K562 (cell line): Measurements from ENCODE around the gene MIDN. TPM values are rescaled to one million over a fixed set of nuclear protein-coding genes. Genes with fewer than 3 reads are reported as not detected.
A peak's percentile ranks its signal among the peaks of the same experiment; 100 is the strongest.

Source experiments
- ATAC-seq: fragments of 200-7000 bp; cut with Tn5 transposase; 3 replicates; pipeline ENCODE4 v1.9.1; 2020; ENCODE audit warnings: moderate library complexity
- BruUV-seq: library from RNA; stranded (reverse); fragments of 400-500 nt; replicated peaks from 2 replicates; lab custom pipeline; 2021; lab: Mats Ljungman, UMichigan
- CTCF ChIA-PET: fragments of 300-600 bp; formaldehyde crosslinking; extraction: SDS; loops from one replicate; lab custom pipeline; 2021; ENCODE audit warnings: low intra/inter-chr PET ratio; lab: Yijun Ruan, JAX
- POLR2A ChIA-PET: fragments of 300-600, 350-650 bp; sonication (Branson Sonifier 250); formaldehyde crosslinking; extraction: SDS; loops from one replicate; lab custom pipeline; 2021; ENCODE audit warnings: antibody characterized with exemption, inconsistent platforms; lab: Yijun Ruan, JAX
- DNase-seq, 4 experiments: peaks; one replicate each; pipeline versions ENCODE4 v3.0.0 to v3.0.0-alpha.2; 2011 to 2018; ENCODE audit warnings: low spot score in 3 of 4, mixed read lengths in 3 of 4; ENCODE audit errors: extremely low read depth in 1 of 4
- FAIRE-seq: peaks from 2 replicates; lab custom pipeline; 2011; peaks lifted over from hg19 to GRCh38; lab: Jason Lieb, UNC
- H2AFZ ChIP-seq: 2 replicates; pipeline ENCODE4 v1.6.0; 2011; ENCODE audit warnings: low read depth, low read length, control low read depth, inconsistent platforms
- H3K27ac ChIP-seq: fragments of 200-600 bp; 3 replicates; pipeline ENCODE4 v1.8.0; 2011; ENCODE audit warnings: low read depth, mild to moderate bottlenecking, control low read depth, inconsistent platforms, low read length, moderate library complexity, mixed read lengths; ENCODE audit errors: extremely low read depth
- H3K27me3 ChIP-seq, 2 experiments: fragments of 300-600 bp in 1 of 2; 2 replicates in 1 of 2; 3 replicates in 1 of 2; pipeline versions ENCODE4 v1.6.0 to v1.8.0; 2011; ENCODE audit warnings: inconsistent platforms in 2 of 2, low read length in 2 of 2, mild to moderate bottlenecking in 1 of 2, mixed read lengths in 1 of 2, moderate library complexity in 1 of 2; ENCODE audit not compliant: control insufficient read depth in 2 of 2, insufficient read depth in 2 of 2
- H3K36me3 ChIP-seq: fragments of 300-600 bp; 3 replicates; pipeline ENCODE4 v1.8.0; 2011; ENCODE audit warnings: mild to moderate bottlenecking, low read length, inconsistent platforms; ENCODE audit not compliant: control insufficient read depth, insufficient read depth
- H3K4me1 ChIP-seq, 2 experiments: fragments of 200-600 bp in 1 of 2; replicated peaks in 1 of 2; 2 replicates in 1 of 2; 3 replicates in 1 of 2; pipeline versions ENCODE4 v1.5.1 to v1.8.0; 2011; ENCODE audit warnings: inconsistent platforms in 2 of 2, low read length in 2 of 2, mild to moderate bottlenecking in 1 of 2, mixed read lengths in 1 of 2, moderate library complexity in 1 of 2; ENCODE audit not compliant: control insufficient read depth in 2 of 2, insufficient read depth in 2 of 2
- H3K4me2 ChIP-seq: 2 replicates; pipeline ENCODE4 v1.6.1; 2011; ENCODE audit warnings: low read length, control low read depth, inconsistent platforms, mixed read lengths; ENCODE audit not compliant: insufficient read depth
- H3K4me3 ChIP-seq: fragments of 200-600 bp; sonication (generic), shearing (Covaris generic); 2 replicates; pipeline ENCODE4 v1.5.1; 2016; ENCODE audit warnings: control low read depth, inconsistent platforms
- H3K79me2 ChIP-seq: fragments of 200-600 bp; 3 replicates; pipeline ENCODE4 v1.8.0; 2011; ENCODE audit warnings: low read length, inconsistent platforms; ENCODE audit not compliant: control insufficient read depth, insufficient read depth
- H3K9ac ChIP-seq, 2 experiments: 2 replicates each; pipeline versions ENCODE4 v1.6.0 to v1.6.1; 2011; ENCODE audit warnings: low read depth in 2 of 2, low read length in 2 of 2, control low read depth in 1 of 2, inconsistent platforms in 1 of 2, mild to moderate bottlenecking in 1 of 2, mixed read lengths in 1 of 2; ENCODE audit not compliant: insufficient read depth in 1 of 2
- H3K9me1 ChIP-seq: one replicate; pipeline ENCODE4 v1.6.0; 2011; ENCODE audit warnings: inconsistent platforms, mild to moderate bottlenecking, low read length, moderate library complexity; ENCODE audit not compliant: control insufficient read depth, insufficient read depth
- H3K9me3 ChIP-seq: replicated peaks from 2 replicates; pipeline ENCODE4 v1.5.1; 2011; ENCODE audit warnings: low read depth, low read length, inconsistent platforms; ENCODE audit not compliant: control insufficient read depth, insufficient read depth
- H4K20me1 ChIP-seq: replicated peaks from 2 replicates; pipeline ENCODE4 v1.6.1; 2011; ENCODE audit warnings: low read length, inconsistent platforms, mixed read lengths; ENCODE audit not compliant: control insufficient read depth, insufficient read depth
- COPS2 ChIP-seq: fragments of 450-650 bp; conservative IDR thresholded peaks from 2 replicates; pipeline ENCODE4 v1.6.1; 2016; ENCODE audit warnings: mild to moderate bottlenecking, moderate library complexity
- FIP1L1 ChIP-seq: fragments of 200-400 bp; formaldehyde crosslinking; IDR thresholded peaks from 2 replicates; pipeline ENCODE4 v1.6.1; 2018; ENCODE audit warnings: mild to moderate bottlenecking, low read depth, low read length; ENCODE audit not compliant: poor library complexity, severe bottlenecking
- GABPB1 ChIP-seq: sonication (generic); formaldehyde crosslinking; IDR thresholded peaks from 2 replicates; pipeline ENCODE4 v1.8.0; 2022; ENCODE audit warnings: mild to moderate bottlenecking, missing genetic modification reagents
- MCM5 ChIP-seq: fragments of 450-650 bp; IDR thresholded peaks from 2 replicates; pipeline ENCODE4 v1.6.1; 2016; ENCODE audit warnings: low read depth
- MYC ChIP-seq, 2 experiments: fragments of 250-450 bp in 1 of 2; sonication (Bioruptor Pico) in 1 of 2; IDR thresholded peaks; 2 replicates each; pipeline versions ENCODE4 v1.5.1 to v1.6.1; 2012 to 2021; ENCODE audit warnings: low read depth in 2 of 2, borderline replicate concordance in 1 of 2, improper control_type of control experiment in 1 of 2, low read length in 1 of 2, mild to moderate bottlenecking in 1 of 2, moderate library complexity in 1 of 2
- NFATC3 ChIP-seq: fragments of 450-650 bp; IDR thresholded peaks from 2 replicates; pipeline ENCODE4 v1.6.1; 2017; ENCODE audit warnings: mild to moderate bottlenecking
- PCBP2 ChIP-seq: fragments of 200-400 bp; formaldehyde crosslinking; IDR thresholded peaks from 2 replicates; pipeline ENCODE4 v1.6.1; 2018; ENCODE audit warnings: low read length, low read depth, mild to moderate bottlenecking, moderate library complexity; ENCODE audit not compliant: poor library complexity, severe bottlenecking
- POLR2B ChIP-seq: fragments of 450-650 bp; IDR thresholded peaks from 2 replicates; pipeline ENCODE4 v1.6.1; 2018; ENCODE audit warnings: low read depth; ENCODE audit not compliant: partially characterized antibody
- POLR2G ChIP-seq: fragments of 200-400 bp; formaldehyde crosslinking; IDR thresholded peaks from 2 replicates; pipeline ENCODE4 v1.6.1; 2017; ENCODE audit warnings: low read depth, mild to moderate bottlenecking, antibody characterized with exemption, low read length, moderate library complexity
- RAD51 ChIP-seq: fragments of 450-650 bp; IDR thresholded peaks from 2 replicates; pipeline ENCODE4 v1.7.1; 2016; ENCODE audit warnings: low read depth, mild to moderate bottlenecking, borderline replicate concordance
- RBBP5 ChIP-seq: fragments of 200-600 bp; sonication (generic); IDR thresholded peaks from 2 replicates; pipeline ENCODE4 v1.6.1; 2012; ENCODE audit warnings: borderline replicate concordance, mild to moderate bottlenecking, low read length, control low read depth, inconsistent platforms; ENCODE audit not compliant: insufficient read depth, poor library complexity, severe bottlenecking
- RBFOX2 ChIP-seq: fragments of 200-400 bp; formaldehyde crosslinking; IDR thresholded peaks from 2 replicates; pipeline ENCODE4 v1.6.1; 2017; ENCODE audit warnings: low read depth, mild to moderate bottlenecking, low read length, moderate library complexity
- RBM22 ChIP-seq: fragments of 200-400 bp; formaldehyde crosslinking; IDR thresholded peaks from 2 replicates; pipeline ENCODE4 v1.6.1; 2018; ENCODE audit warnings: low read length, low read depth; ENCODE audit not compliant: poor library complexity, severe bottlenecking
- U2AF1 ChIP-seq: fragments of 200-400 bp; formaldehyde crosslinking; optimal IDR thresholded peaks from 2 replicates; pipeline ENCODE3; 2017; ENCODE audit warnings: mild to moderate bottlenecking, low read depth, low read length, moderate library complexity
- ZFP36 ChIP-seq: fragments of 150-350 bp; IDR thresholded peaks from 2 replicates; pipeline ENCODE4 v1.6.1; 2018; ENCODE audit warnings: low read length, low read depth; ENCODE audit not compliant: partially characterized antibody
- ZFPM2 ChIP-seq: fragments of 250-450 bp; sonication (Bioruptor Pico); IDR thresholded peaks from 2 replicates; pipeline ENCODE4 v1.5.1; 2022; ENCODE audit warnings: mild to moderate bottlenecking
- ZNF232 ChIP-seq: sonication (generic); formaldehyde crosslinking; IDR thresholded peaks from 2 replicates; pipeline ENCODE4 v1.8.0; 2022; ENCODE audit warnings: mild to moderate bottlenecking, missing genetic modification reagents
- WGBS: fragments of 100-300 bp; shearing (Covaris generic); methylation state at CpG from one replicate; pipeline ENCODE4 v1.1.6; 2016; ENCODE audit warnings: low coverage, mixed read lengths; ENCODE audit not compliant: insufficient coverage; ENCODE audit errors: missing lambda C conversion rate; 5-methylcytosine and 5-hydroxymethylcytosine counted together
- in situ Hi-C: fragments of 300-500 bp; cut with MboI; formaldehyde crosslinking; loops from 4 replicates; pipeline ENCODE4 v1.15.0; 2018; ENCODE audit warnings: inconsistent platforms, mixed read lengths
- intact Hi-C: fragments of 100-400 bp; cut with micrococcal nuclease; formaldehyde crosslinking; loops from 2 replicates; pipeline ENCODE4 v1.14.2; 2022
- polyA plus RNA-seq, 8 experiments: library from polyadenylated mRNA; depleted of rRNA in 4 of 8; stranded (reverse) in 5 of 8; unstranded in 3 of 8; fragments of >200 nt; fragmentation: Nextera tagmentation in 2 of 8; fragmentation: Illumina TruSeq in 1 of 8; extraction: Ambion mirVana in 2 of 8; extraction: Trizol in 1 of 8; gene quantifications; 2 replicates each; pipeline versions ENCODE4 v1.2.1 to v1.2.3, GENCODE V29; 2011 to 2014; ENCODE audit warnings: inconsistent platforms in 1 of 8, missing spikeins in 1 of 8
- total RNA-seq, 7 experiments: library from RNA; depleted of rRNA in 6 of 7; stranded (reverse); fragments of >200 nt in 6 of 7; fragmentation: Illumina TruSeq in 2 of 7; extraction: Trizol in 2 of 7; gene quantifications; 2 replicates each; pipeline versions ENCODE4 v1.2.1 to v1.2.3, GENCODE V29; 2011 to 2021; ENCODE audit warnings: low replicate concordance in 1 of 7
- TF ChIP-seq, protein P1 (sequence below): sonication (generic); formaldehyde crosslinking; IDR thresholded peaks from 2 replicates; pipeline ENCODE4 v1.8.1; 2023; ENCODE audit warnings: mild to moderate bottlenecking, missing genetic modification reagents
- TF ChIP-seq, protein P2 (sequence below): fragments of 200-400 bp; formaldehyde crosslinking; IDR thresholded peaks from 2 replicates; pipeline ENCODE4 v1.6.1; 2017; ENCODE audit warnings: mild to moderate bottlenecking, low read depth, low read length, moderate library complexity

MIDN gene
- total and polyA plus RNA-seq, 9 of the 15 experiments (the other 6 are each of a cell fraction or from before 2014, with no cell fraction given): 0.17 to 120 (median 10.1) TPM

DNA sequence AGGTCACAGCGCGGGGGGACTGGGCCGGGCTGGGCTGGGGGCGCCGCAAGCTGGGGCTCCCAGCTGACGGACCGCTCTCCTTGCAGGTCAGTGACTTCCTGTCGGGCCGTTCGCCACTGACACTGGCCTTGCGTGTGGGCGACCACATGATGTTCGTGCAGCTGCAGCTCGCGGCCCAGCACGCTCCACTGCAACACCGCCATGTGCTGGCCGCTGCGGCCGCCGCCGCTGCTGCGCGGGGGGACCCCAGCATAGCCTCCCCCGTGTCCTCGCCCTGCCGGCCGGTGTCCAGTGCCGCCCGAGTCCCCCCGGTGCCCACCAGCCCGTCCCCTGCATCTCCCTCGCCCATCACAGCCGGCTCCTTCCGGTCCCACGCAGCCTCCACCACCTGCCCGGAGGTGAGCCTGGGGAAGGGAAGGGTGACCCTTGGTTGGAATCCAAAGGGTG, 5.7 kb downstream of the MIDN start:
- BruUV-seq: no TSS peak
- ChIA-PET POLR2A (interaction anchor here (1.8 to 7.8 kb wide), 2 partner anchors 12 to 15 kb away, joined by 11 to 88 read pairs; partner anchors contain the start of gene CIRBP), CTCF (no interaction called here)
- FAIRE-seq (no peak), ATAC-seq (no peak), DNase-seq (no peak)
- Histone ChIP-seq H2AFZ (no peak overlapping the region), H4K20me1 (0 out of 2 replicates have a peak, but pooled peaks cover 7% of the 10 kb centered on the region), H3K9ac (peak overlapping the region in 1 of 2 experiments; percentile 96; a peak in 2 of 4 replicates), H3K79me2 (peaks cover 73% of the 10 kb centered on the region), H3K4me1 (peaks cover 32 to 96% of the 10 kb centered on the region in 2 experiments), H3K4me3 (no peak overlapping the region), H3K36me3 (peaks cover 70% of the 10 kb centered on the region; the same call in 2 of the 3 replicates), H3K9me3 (no peaks in the 10 kb centered on the region), H3K4me2 (no peak overlapping the region), H3K9me1 (no peaks in the 10 kb centered on the region), H3K27me3 (no peaks in the 10 kb centered on the region), H3K27ac (peak overlapping the region; percentile 82; the same call in 2 of the 3 replicates)
- intact Hi-C loops (no loop called here), in situ Hi-C loops (no loop called here)
- 90% methylated on average over 27 of the region's 37 CpGs for WGBS
- TF ChIP-seq MYC (IDR thresholded peaks at IDR 0.05; ENCODE audit: low read depth, low read length) (no peak), MYC (CRISPR knock-in tag; IDR thresholded peaks at IDR 0.05; ENCODE audit: borderline replicate concordance, low read depth) (no peak), GABPB1 (peak; percentile 3; the same call in 1 of the 2 replicates), U2AF1 (no peak), POLR2G (peak; percentile 45; the same call in 1 of the 2 replicates), RAD51 (no peak), ZFP36 (no peak), POLR2B (no peak), ZFPM2 (CRISPR knock-in tag) (no peak), FIP1L1 (peak; percentile 8), RBM22 (peak; percentile 43), RBFOX2 (peak; percentile 24; the same call in 1 of the 2 replicates), ZNF232 (CRISPR knock-in tag) (no peak), COPS2 (no peak), NFATC3 (no peak), MCM5 (no peak), RBBP5 (no peak), PCBP2 (no peak)
- TF ChIP-seq, protein P1, sequence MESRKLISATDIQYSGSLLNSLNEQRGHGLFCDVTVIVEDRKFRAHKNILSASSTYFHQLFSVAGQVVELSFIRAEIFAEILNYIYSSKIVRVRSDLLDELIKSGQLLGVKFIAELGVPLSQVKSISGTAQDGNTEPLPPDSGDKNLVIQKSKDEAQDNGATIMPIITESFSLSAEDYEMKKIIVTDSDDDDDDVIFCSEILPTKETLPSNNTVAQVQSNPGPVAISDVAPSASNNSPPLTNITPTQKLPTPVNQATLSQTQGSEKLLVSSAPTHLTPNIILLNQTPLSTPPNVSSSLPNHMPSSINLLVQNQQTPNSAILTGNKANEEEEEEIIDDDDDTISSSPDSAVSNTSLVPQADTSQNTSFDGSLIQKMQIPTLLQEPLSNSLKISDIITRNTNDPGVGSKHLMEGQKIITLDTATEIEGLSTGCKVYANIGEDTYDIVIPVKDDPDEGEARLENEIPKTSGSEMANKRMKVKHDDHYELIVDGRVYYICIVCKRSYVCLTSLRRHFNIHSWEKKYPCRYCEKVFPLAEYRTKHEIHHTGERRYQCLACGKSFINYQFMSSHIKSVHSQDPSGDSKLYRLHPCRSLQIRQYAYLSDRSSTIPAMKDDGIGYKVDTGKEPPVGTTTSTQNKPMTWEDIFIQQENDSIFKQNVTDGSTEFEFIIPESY (CRISPR knock-in tag): peak; percentile 95
- TF ChIP-seq, protein P2, sequence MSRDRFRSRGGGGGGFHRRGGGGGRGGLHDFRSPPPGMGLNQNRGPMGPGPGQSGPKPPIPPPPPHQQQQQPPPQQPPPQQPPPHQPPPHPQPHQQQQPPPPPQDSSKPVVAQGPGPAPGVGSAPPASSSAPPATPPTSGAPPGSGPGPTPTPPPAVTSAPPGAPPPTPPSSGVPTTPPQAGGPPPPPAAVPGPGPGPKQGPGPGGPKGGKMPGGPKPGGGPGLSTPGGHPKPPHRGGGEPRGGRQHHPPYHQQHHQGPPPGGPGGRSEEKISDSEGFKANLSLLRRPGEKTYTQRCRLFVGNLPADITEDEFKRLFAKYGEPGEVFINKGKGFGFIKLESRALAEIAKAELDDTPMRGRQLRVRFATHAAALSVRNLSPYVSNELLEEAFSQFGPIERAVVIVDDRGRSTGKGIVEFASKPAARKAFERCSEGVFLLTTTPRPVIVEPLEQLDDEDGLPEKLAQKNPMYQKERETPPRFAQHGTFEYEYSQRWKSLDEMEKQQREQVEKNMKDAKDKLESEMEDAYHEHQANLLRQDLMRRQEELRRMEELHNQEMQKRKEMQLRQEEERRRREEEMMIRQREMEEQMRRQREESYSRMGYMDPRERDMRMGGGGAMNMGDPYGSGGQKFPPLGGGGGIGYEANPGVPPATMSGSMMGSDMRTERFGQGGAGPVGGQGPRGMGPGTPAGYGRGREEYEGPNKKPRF: no peak
